Measurements from ENCODE around the gene DEK.
"Not testable (repeated sequence)": the region's sequence is repeated elsewhere in the genome, so short reads cannot be mapped to it uniquely, and the experiment has no call there.

DEK gene

GRCh38 chr6:18253635-18254034, 10.7 kb downstream of the DEK start:
- H3K27ac Mint-ChIP-seq: no peak overlapping the region
- H3K9me3 Mint-ChIP-seq: no peaks in the 10 kb centered on the region
- H3K4me1 Mint-ChIP-seq: peaks cover 19% of the 10 kb centered on the region
- no peak overlapping the region for H3K4me3 Mint-ChIP-seq
- ATAC-seq: no peak
- no peaks in the 10 kb centered on the region for H3K27me3 Mint-ChIP-seq
- DNase-seq: no peak

DNA sequence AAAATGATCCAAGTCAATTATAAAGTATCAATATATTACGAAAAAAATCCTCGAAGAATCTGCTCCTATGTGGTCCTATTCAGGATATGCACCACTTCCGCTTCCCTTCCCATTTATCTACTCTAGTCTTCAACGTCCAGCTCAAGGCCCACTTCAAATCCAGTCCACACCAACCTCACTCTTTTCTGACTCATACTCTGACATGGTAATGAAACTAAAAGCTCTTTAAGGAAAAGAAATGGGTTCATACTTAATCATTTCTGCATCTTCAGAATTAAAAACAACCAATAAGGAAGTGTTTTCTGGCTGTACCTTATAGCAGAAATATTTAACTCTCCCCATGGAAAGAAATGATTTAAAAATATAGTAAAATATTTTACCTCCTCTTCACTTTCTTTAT, 15.1 kb downstream of the DEK start:
- no peak overlapping the region for H3K27ac Mint-ChIP-seq
- no peaks in the 10 kb centered on the region for H3K27me3 Mint-ChIP-seq
- peaks cover 40% of the 10 kb centered on the region for H3K4me1 Mint-ChIP-seq
- no peak for DNase-seq
- no peak for ATAC-seq
- peaks cover 0 to 8% of the 10 kb centered on the region in 2 donors for H3K9me3 Mint-ChIP-seq
- no peak overlapping the region for H3K4me3 Mint-ChIP-seq

DNA sequence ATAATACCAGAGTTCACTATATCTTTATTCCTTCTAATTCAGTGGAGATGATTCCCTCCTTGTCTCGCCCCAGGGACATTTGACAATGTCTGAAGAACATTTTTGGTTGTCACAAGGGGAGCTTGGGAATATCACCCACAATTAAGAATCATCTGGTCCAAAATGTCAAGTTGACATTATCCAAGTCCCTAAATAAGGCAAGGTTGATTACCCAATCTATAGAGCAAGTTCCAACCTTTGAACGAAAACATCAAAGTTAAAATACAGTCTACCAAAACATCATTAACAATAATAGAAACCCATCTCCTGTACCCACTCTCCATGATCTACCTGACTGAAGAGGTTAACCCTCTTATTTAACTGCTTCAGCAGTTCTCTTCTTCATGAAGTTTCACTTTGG, 15.6 kb downstream of the DEK start:
- Mint-ChIP-seq H3K9me3 (peaks cover 0 to 8% of the 10 kb centered on the region in 2 donors), H3K4me1 (peaks cover 46% of the 10 kb centered on the region), H3K27ac (no peak overlapping the region), H3K4me3 (no peak overlapping the region), H3K27me3 (no peaks in the 10 kb centered on the region)
- ATAC-seq (no peak), DNase-seq (no peak)

DNA sequence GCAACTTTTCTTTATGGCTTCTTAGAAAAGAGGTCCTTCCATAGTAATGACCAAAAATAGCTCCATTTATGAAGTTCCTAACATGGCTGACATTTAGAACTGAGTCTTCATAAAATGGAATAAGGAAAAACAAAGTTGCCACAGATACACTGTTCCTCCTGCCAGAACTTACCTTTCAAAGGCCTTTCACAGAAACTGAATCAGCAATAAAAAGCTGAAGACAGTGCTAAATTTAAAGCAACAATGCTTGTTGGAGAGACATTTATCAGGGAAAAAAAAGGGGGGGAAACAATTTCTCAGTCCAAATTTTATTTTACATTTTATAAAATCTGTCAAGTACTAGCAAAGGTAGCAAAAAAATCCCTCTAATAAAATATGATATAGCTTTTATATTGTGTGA, 17.3 kb downstream of the DEK start:
- peaks cover 0 to 8% of the 10 kb centered on the region in 2 donors for H3K9me3 Mint-ChIP-seq
- H3K4me3 Mint-ChIP-seq: no peak overlapping the region
- ATAC-seq: no peak
- no peak for DNase-seq
- no peaks in the 10 kb centered on the region for H3K27me3 Mint-ChIP-seq
- H3K27ac Mint-ChIP-seq: no peak overlapping the region
- peaks cover 63% of the 10 kb centered on the region for H3K4me1 Mint-ChIP-seq

GRCh38 chr6:18246205-18246604, 18.1 kb downstream of the DEK start:
- Mint-ChIP-seq H3K4me3 (no peak overlapping the region), H3K9me3 (peaks cover 0 to 8% of the 10 kb centered on the region in 2 donors), H3K27ac (no peak overlapping the region), H3K27me3 (no peaks in the 10 kb centered on the region), H3K4me1 (peaks cover 64% of the 10 kb centered on the region)
- ATAC-seq (no peak), DNase-seq (no peak)

GRCh38 chr6:18245642-18246041, 18.7 kb downstream of the DEK start:
- H3K27me3 Mint-ChIP-seq: no peaks in the 10 kb centered on the region
- peak; percentile 40 to 72 for DNase-seq
- peak; percentile 91 for ATAC-seq
- peak overlapping the region; percentile 27 to 36 for H3K27ac Mint-ChIP-seq
- peaks cover 68% of the 10 kb centered on the region for H3K4me1 Mint-ChIP-seq
- H3K9me3 Mint-ChIP-seq: peaks cover 0 to 8% of the 10 kb centered on the region in 2 donors
- peak overlapping the region; percentile 15 to 38 for H3K4me3 Mint-ChIP-seq

DNA sequence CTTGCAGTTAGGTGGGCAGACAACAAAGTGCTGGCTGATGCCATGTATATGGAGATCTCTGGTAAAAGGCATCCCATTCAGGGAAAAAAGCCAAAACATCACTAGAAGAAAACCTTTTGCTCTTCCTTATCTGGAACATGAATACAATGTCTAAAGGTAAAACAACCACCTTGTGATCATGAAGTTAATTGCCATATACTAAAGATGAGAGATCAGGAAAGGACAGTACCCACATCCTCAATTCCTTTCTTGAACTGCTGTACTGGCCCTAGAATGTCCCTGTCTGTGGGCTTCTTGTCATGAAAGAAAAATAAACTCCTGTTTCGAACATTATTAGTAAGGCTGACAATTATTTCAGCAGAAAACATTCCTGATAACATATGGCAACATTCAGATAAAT, 19.3 kb downstream of the DEK start:
- no peak overlapping the region for H3K27ac Mint-ChIP-seq
- no peak overlapping the region for H3K4me3 Mint-ChIP-seq
- no peak for DNase-seq
- H3K4me1 Mint-ChIP-seq: peaks cover 68% of the 10 kb centered on the region
- peaks cover 0 to 8% of the 10 kb centered on the region in 2 donors for H3K9me3 Mint-ChIP-seq
- no peaks in the 10 kb centered on the region for H3K27me3 Mint-ChIP-seq
- ATAC-seq: no peak

DNA sequence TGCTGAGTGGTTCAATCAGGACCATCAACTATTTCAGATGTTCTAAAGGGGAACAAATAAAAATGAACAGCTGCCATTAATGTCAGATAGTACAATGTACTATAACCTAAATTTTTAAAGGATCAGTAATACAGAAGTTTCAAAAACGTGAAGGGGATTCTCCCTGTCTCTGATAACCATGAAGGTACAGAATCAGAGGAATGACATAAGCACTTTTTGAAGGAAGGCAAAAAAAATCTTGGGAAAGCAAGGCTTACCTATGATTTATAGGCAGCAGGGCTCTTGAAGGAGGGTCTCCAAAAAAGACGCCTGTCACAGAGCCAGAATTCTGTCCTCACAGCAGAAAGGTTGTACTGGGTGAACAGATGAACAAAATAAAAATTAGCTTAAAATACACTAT, 20.1 kb downstream of the DEK start:
- no peak overlapping the region for H3K4me3 Mint-ChIP-seq
- peaks cover 65% of the 10 kb centered on the region for H3K4me1 Mint-ChIP-seq
- DNase-seq (no peak), ATAC-seq (no peak)
- H3K9me3 Mint-ChIP-seq: peaks cover 0 to 8% of the 10 kb centered on the region in 2 donors
- H3K27ac Mint-ChIP-seq: no peak overlapping the region
- no peaks in the 10 kb centered on the region for H3K27me3 Mint-ChIP-seq

- DNase-seq (no peak), ATAC-seq (peak; percentile 75)
- Mint-ChIP-seq H3K27ac (no peak overlapping the region), H3K9me3 (peaks cover 0 to 8% of the 10 kb centered on the region in 2 donors), H3K4me1 (peaks cover 56% of the 10 kb centered on the region), H3K4me3 (no peak overlapping the region), H3K27me3 (no peaks in the 10 kb centered on the region)
These were observed 20.9 kb downstream of the DEK start for GRCh38 chr6:18243302-18243893.

GRCh38 chr6:18242062-18242851, 22.1 kb downstream of the DEK start:
- peak overlapping the region; percentile 50 to 65 for H3K27ac Mint-ChIP-seq

GRCh38 chr6:18241208-18242038, 22.9 kb downstream of the DEK start:
- ATAC-seq (no peak), DNase-seq (no peak)
- Mint-ChIP-seq H3K4me3 (no peak overlapping the region), H3K27ac (peak overlapping the region in 1 of 2 donors; percentile 65), H3K4me1 (peaks cover 55% of the 10 kb centered on the region), H3K27me3 (no peaks in the 10 kb centered on the region), H3K9me3 (peaks cover 0 to 8% of the 10 kb centered on the region in 2 donors)

More at GRCh38 chr6:18242062-18242851, 22.1 kb downstream of the DEK start:
- Mint-ChIP-seq H3K4me1 (peaks cover 55% of the 10 kb centered on the region), H3K27me3 (no peaks in the 10 kb centered on the region), H3K9me3 (peaks cover 0 to 8% of the 10 kb centered on the region in 2 donors), H3K4me3 (peak overlapping the region; percentile 39 to 54)
- ATAC-seq (no peak), DNase-seq (no peak)

DNA sequence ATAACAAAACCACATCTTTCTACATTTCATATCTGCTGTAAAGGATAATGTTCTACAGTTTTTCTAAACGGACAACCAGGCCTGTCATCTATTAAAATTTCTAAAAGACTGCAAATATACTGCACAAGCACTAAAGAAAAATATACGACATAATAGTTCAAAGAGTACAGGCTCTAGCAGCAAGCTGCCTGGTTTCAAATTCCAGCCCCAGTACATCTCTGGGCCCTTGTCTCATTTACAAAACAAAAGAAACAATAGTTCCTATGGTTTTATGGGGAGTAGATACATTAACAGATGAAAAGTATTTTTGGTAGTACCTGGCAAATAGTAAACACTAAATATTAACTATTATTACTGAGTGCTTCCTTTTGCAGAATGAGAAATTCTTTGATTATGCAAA, 24.1 kb downstream of the DEK start:
- Mint-ChIP-seq H3K27ac (no peak overlapping the region), H3K9me3 (peaks cover 0 to under 1% of the 10 kb centered on the region in 2 donors), H3K27me3 (no peaks in the 10 kb centered on the region), H3K4me3 (no peak overlapping the region), H3K4me1 (peaks cover 45% of the 10 kb centered on the region)
- ATAC-seq: no peak
- DNase-seq: no peak

GRCh38 chr6:18237167-18237566, 27.2 kb downstream of the DEK start:
- Mint-ChIP-seq H3K9me3 (peaks cover 15 to 18% of the 10 kb centered on the region in 2 donors), H3K27ac (no peak overlapping the region), H3K4me3 (no peak overlapping the region), H3K27me3 (no peaks in the 10 kb centered on the region), H3K4me1 (peaks cover 21% of the 10 kb centered on the region)
- ATAC-seq (no peak), DNase-seq (no peak)

GRCh38 chr6:18235524-18235923, 28.8 kb downstream of the DEK start:
- Mint-ChIP-seq H3K4me3 (no peak overlapping the region), H3K4me1 (peaks cover 17% of the 10 kb centered on the region), H3K9me3 (peaks cover 20 to 34% of the 10 kb centered on the region in 2 donors), H3K27ac (no peak overlapping the region), H3K27me3 (no peaks in the 10 kb centered on the region)
- DNase-seq (no peak), ATAC-seq (no peak)

DNA sequence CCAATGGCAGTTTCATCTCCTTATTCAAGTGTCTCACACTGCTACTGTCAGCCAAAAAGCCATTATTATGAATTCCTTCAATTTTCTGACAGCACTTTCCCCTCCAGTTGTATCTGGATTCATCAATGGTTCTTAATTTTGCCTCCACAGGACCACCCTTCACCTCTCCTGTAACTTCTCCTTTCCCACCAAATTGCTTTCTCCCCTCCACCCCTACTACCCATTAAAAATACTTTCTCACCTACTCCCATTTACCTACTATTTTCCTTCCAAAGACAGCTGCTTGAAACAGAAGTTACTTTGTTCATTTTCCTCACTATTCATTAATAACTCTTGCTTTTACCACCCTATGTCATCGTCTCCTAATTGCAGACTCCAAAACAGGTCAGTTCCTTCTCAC, 29.8 kb downstream of the DEK start:
- Mint-ChIP-seq H3K9me3 (peaks cover 20 to 37% of the 10 kb centered on the region in 2 donors), H3K27me3 (no peaks in the 10 kb centered on the region), H3K4me1 (peaks cover 18% of the 10 kb centered on the region), H3K27ac (peak overlapping the region in 1 of 2 donors; percentile 61), H3K4me3 (no peak overlapping the region)
- DNase-seq (no peak), ATAC-seq (no peak)

GRCh38 chr6:18233770-18234169, 30.6 kb downstream of the DEK start:
- not testable (repeated sequence) for DNase-seq, H3K4me3 Mint-ChIP-seq, ATAC-seq, H3K27me3 Mint-ChIP-seq, H3K27ac Mint-ChIP-seq
- peaks cover 22% of the 10 kb centered on the region for H3K4me1 Mint-ChIP-seq
- H3K9me3 Mint-ChIP-seq: peaks cover 20 to 42% of the 10 kb centered on the region in 2 donors

Data from stimulated activated naive CD8-positive, alpha-beta T cell treated with anti-CD3 and anti-CD28 coated beads, Interleukin-15, amount 100 ng/mL, for 72 hours (primary cell).